ENCODE results near the gene SPIRE2. TPM values are rescaled to one million over a fixed set of nuclear protein-coding genes. Genes with fewer than 3 reads are reported as not detected.
A peak's percentile ranks its signal among the peaks of the same experiment; 100 is the strongest.
"Not testable (repeated sequence)": the region's sequence is repeated elsewhere in the genome, so short reads cannot be mapped to it uniquely, and the experiment has no call there.

SPIRE2 gene
- total and polyA plus RNA-seq, 2 donors: 1.6 to 3.7 TPM

GRCh38 chr16:89912627-89913026, 84.4 kb downstream of the SPIRE2 start:
- peaks cover 7% of the 10 kb centered on the region in 2 donors for H3K4me1 ChIP-seq (ENCODE audit: control insufficient read depth in 2 of 2, insufficient read depth in 2 of 2, low read length in 2 of 2)
- no peak overlapping the region for H3K4me3 ChIP-seq (ENCODE audit: low read length in 2 of 2)
- peaks cover 0 to 2% of the 10 kb centered on the region in 2 donors for H3K27me3 ChIP-seq (ENCODE audit: control insufficient read depth in 2 of 2, insufficient read depth in 1 of 2, low read length in 1 of 2)
- no peak overlapping the region for H3K27ac ChIP-seq (ENCODE audit: low read depth in 1 of 2, low read length in 1 of 2)
- H3K9me3 ChIP-seq (ENCODE audit: control insufficient read depth in 2 of 2, insufficient read depth in 1 of 2, low read length in 1 of 2): peaks cover 3 to 8% of the 10 kb centered on the region in 2 donors
- WGBS: 91% methylated on average over 14 of the region's 14 CpGs
- peaks cover 28 to 36% of the 10 kb centered on the region in 2 donors for H3K36me3 ChIP-seq (ENCODE audit: control insufficient read depth in 2 of 2, insufficient read depth in 2 of 2, low read length in 1 of 2)
- DNase-seq (ENCODE audit: low read depth in 6 of 9, low spot score in 9 of 9): no peak

DNA sequence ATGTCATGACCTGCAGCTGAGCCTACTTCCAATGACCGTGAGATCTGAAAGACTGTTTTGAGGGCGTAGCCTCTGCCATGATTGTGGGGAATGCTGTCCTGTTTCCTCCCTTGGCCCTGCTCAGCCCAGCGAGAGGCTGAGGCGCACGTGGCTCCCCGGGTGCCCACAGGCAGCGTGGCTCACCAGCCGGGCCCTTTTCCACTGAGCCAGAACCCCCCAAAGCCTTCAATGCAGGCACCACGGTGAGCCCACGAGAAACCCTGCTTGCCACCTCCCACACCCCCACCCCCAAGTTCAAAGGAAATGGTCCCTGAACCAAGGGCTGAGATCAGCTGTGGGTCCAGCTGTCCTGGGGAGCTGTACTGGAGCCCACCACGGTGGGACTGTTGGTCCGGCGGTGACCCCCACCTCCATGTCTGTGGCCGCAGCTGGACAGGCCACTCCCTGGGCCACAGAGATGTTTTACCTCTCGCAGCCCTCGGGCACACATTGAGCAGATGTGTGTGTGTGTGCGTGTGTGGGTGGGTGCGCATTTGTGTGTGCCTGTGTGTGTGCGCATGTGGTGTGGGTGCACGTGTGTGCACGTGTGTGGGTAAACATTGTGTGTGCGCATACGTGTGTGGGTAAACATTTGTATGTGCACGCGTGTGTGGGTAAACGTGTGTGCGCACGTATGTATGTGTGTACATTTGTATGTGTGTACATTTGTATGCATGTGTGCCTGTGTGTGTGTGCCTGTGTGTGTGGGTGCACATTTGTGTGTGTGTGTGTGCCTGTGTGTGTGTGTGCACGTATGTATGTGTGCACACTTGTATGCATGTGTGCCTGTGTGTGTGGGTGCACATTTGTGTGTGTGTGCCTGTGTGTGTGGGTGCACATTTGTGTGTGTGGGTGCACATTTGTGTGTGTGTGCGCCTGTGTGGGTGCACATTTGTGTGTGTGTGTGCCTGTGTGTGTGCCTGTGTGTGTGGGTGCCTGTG, 85.4 kb downstream of the SPIRE2 start:
- Histone ChIP-seq H3K27ac (ENCODE audit: low read depth in 1 of 2, low read length in 1 of 2) (no peak overlapping the region), H3K4me1 (ENCODE audit: control insufficient read depth in 2 of 2, insufficient read depth in 2 of 2, low read length in 2 of 2) (peaks cover 15 to 18% of the 10 kb centered on the region in 2 donors), H3K36me3 (ENCODE audit: control insufficient read depth in 2 of 2, insufficient read depth in 2 of 2, low read length in 1 of 2) (peaks cover 17 to 29% of the 10 kb centered on the region in 2 donors), H3K4me3 (ENCODE audit: low read length in 2 of 2) (no peak overlapping the region), H3K9me3 (ENCODE audit: control insufficient read depth in 2 of 2, insufficient read depth in 1 of 2, low read length in 1 of 2) (peaks cover 0 to under 1% of the 10 kb centered on the region in 2 donors), H3K27me3 (ENCODE audit: control insufficient read depth in 2 of 2, insufficient read depth in 1 of 2, low read length in 1 of 2) (peaks cover 4 to 12% of the 10 kb centered on the region in 2 donors)
- 94% methylated on average over 30 of the region's 30 CpGs for WGBS
- no peak for DNase-seq (ENCODE audit: low read depth in 6 of 9, low spot score in 9 of 9)

DNA sequence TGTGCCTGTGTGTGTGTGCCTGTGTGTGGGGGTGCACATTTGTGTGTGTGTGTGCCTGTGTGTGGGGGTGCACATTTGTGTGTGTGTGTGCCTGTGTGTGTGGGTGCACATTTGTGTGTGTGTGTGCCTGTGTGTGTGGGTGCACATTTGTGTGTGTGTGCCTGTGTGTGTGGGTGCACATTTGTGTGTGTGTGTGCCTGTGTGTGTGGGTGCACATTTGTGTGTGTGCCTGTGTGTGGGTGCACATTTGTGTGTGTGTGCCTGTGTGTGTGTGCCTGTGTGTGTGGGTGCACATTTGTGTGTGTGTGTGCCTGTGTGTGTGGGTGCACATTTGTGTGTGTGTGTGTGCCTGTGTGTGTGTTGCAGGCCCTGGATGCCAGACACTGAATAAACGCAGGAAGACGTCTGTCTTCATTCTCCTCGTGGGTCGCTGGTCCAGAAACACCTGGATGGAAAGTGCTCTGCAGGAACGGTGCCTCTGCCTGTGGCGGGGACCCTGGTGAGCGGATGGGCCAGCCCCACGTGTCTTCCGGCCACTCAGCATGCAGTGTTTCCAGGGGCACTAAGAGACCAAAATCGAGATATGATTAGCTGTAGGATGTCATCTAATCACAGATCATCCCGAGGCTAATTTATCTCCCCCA, 86.5 kb downstream of the SPIRE2 start:
- not testable (repeated sequence) for H3K9me3 ChIP-seq (ENCODE audit: control insufficient read depth in 2 of 2, insufficient read depth in 1 of 2, low read length in 1 of 2); H3K27ac ChIP-seq (ENCODE audit: low read depth in 1 of 2, low read length in 1 of 2); H3K4me3 ChIP-seq (ENCODE audit: low read length in 2 of 2); DNase-seq (ENCODE audit: low read depth in 6 of 9, low spot score in 9 of 9)
- H3K4me1 ChIP-seq (ENCODE audit: control insufficient read depth in 2 of 2, insufficient read depth in 2 of 2, low read length in 2 of 2): peaks cover 15 to 22% of the 10 kb centered on the region in 2 donors
- WGBS: 86% methylated on average over 11 of the region's 11 CpGs
- peaks cover 14 to 23% of the 10 kb centered on the region in 2 donors for H3K27me3 ChIP-seq (ENCODE audit: control insufficient read depth in 2 of 2, insufficient read depth in 1 of 2, low read length in 1 of 2)
- peaks cover 16 to 22% of the 10 kb centered on the region in 2 donors for H3K36me3 ChIP-seq (ENCODE audit: control insufficient read depth in 2 of 2, insufficient read depth in 2 of 2, low read length in 1 of 2)

DNA sequence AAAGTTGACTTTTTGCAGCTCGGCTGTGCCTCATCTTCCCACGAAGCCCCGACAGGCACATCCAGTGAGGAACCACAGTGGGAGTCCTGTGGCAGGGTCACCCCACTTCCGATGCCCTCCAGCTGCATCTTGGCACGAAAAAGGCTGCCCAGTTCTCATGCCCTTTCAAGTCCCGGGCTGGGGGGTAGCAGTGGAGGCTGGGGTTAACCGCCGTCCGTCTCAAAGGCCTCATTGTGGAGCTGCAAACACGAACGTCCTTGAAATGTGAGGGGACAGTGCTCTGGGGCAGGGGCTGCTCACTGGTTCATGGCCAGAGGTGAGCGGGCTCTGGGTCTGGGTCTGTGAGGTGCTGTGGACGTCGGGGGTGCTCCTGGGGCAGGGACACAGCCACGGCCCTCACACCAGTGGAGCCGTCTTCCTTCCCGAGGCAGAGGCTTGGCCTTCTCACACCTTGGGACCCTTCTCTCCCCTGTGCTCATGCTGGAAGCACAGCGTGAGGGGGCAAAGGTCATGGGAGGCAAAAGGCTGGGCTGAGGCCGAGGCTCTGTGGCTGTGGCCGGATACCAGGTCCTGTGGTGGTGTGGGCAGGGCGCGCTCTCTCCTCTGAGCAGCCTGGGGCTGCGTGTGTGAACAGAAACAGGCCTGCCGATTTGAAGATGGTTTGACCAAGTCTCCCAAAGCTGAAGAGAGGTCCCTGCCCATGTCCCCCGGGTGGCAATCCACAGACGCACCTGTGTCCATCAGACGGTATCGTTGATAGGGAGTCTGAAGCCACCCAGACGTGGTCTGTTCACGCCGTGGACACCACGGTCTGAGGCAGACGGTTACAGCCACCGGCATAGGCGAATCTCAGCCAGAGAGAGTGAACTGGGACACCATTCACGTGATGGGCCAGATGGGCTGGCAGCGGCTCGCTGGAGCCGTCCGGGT, 87.3 kb downstream of the SPIRE2 start:
- H3K27ac ChIP-seq (ENCODE audit: low read depth in 1 of 2, low read length in 1 of 2): no peak overlapping the region
- peaks cover 16 to 24% of the 10 kb centered on the region in 2 donors for H3K4me1 ChIP-seq (ENCODE audit: control insufficient read depth in 2 of 2, insufficient read depth in 2 of 2, low read length in 2 of 2)
- no peak overlapping the region for H3K4me3 ChIP-seq (ENCODE audit: low read length in 2 of 2)
- H3K9me3 ChIP-seq (ENCODE audit: control insufficient read depth in 2 of 2, insufficient read depth in 1 of 2, low read length in 1 of 2): no peaks in the 10 kb centered on the region
- DNase-seq (ENCODE audit: low read depth in 6 of 9, low spot score in 9 of 9): no peak
- peaks cover 22 to 31% of the 10 kb centered on the region in 2 donors for H3K27me3 ChIP-seq (ENCODE audit: control insufficient read depth in 2 of 2, insufficient read depth in 1 of 2, low read length in 1 of 2)
- 94% methylated on average over 40 of the region's 40 CpGs for WGBS
- peaks cover 14 to 19% of the 10 kb centered on the region in 2 donors for H3K36me3 ChIP-seq (ENCODE audit: control insufficient read depth in 2 of 2, insufficient read depth in 2 of 2, low read length in 1 of 2)

GRCh38 chr16:89917773-89918452, 89.6 kb downstream of the SPIRE2 start:
- H3K9me3 ChIP-seq (ENCODE audit: control insufficient read depth in 2 of 2, insufficient read depth in 1 of 2, low read length in 1 of 2): no peaks in the 10 kb centered on the region
- peaks cover 27 to 46% of the 10 kb centered on the region in 2 donors for H3K4me1 ChIP-seq (ENCODE audit: control insufficient read depth in 2 of 2, insufficient read depth in 2 of 2, low read length in 2 of 2)
- peak in 7 of 9 donors; percentile 57 to 84 (median 68) for DNase-seq (ENCODE audit: low read depth in 6 of 9, low spot score in 9 of 9)
- H3K27ac ChIP-seq (ENCODE audit: low read depth in 1 of 2, low read length in 1 of 2): peak overlapping the region; percentile 36 to 78
- H3K36me3 ChIP-seq (ENCODE audit: control insufficient read depth in 2 of 2, insufficient read depth in 2 of 2, low read length in 1 of 2): peaks cover 0 to 3% of the 10 kb centered on the region in 2 donors
- WGBS: under 1% methylated on average over 39 of the region's 39 CpGs
- H3K4me3 ChIP-seq (ENCODE audit: low read length in 2 of 2): peak overlapping the region; percentile 28 to 37
- peaks cover 42 to 54% of the 10 kb centered on the region in 2 donors for H3K27me3 ChIP-seq (ENCODE audit: control insufficient read depth in 2 of 2, insufficient read depth in 1 of 2, low read length in 1 of 2)

DNA sequence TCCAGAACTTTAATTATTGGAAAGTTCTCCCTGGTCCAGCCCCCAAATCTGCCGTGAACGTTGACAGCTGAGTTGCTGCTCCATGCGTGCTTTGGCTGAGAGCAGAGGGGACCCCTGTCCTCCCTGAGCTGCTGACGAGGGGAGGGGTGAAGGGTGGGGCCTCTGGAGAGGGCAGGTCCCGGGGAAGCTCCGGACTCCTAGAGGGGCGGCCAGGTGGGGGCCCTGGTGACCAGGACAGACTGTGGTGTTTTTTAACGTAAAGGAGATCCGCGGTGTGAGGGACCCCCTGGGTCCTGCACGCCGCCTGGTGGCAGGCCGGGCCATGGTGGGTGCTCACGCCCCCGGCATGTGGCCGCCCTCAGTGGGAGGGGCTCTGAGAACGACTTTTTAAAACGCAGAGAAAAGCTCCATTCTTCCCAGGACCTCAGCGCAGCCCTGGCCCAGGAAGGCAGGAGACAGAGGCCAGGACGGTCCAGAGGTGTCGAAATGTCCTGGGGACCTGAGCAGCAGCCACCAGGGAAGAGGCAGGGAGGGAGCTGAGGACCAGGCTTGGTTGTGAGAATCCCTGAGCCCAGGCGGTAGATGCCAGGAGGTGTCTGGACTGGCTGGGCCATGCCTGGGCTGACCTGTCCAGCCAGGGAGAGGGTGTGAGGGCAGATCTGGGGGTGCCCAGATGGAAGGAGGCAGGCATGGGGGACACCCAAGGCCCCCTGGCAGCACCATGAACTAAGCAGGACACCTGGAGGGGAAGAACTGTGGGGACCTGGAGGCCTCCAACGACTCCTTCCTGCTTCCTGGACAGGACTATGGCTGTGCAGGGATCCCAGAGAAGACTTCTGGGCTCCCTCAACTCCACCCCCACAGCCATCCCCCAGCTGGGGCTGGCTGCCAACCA, 90.4 kb downstream of the SPIRE2 start, which contains the start of gene MC1R:
TSS of gene MC1R (plus strand) at position 410 of the 895 bp plus-strand sequence. CDS start at position 807, 397 bp downstream.
- no peaks in the 10 kb centered on the region for H3K36me3 ChIP-seq (ENCODE audit: control insufficient read depth in 2 of 2, insufficient read depth in 2 of 2, low read length in 1 of 2)
- WGBS: 6% methylated on average over 23 of the region's 23 CpGs
- H3K9me3 ChIP-seq (ENCODE audit: control insufficient read depth in 2 of 2, insufficient read depth in 1 of 2, low read length in 1 of 2): peaks cover 0 to under 1% of the 10 kb centered on the region in 2 donors
- peak in 2 of 9 donors; percentile 48 to 55 for DNase-seq (ENCODE audit: low read depth in 6 of 9, low spot score in 9 of 9)
- H3K27me3 ChIP-seq (ENCODE audit: control insufficient read depth in 2 of 2, insufficient read depth in 1 of 2, low read length in 1 of 2): peaks cover 49 to 62% of the 10 kb centered on the region in 2 donors
- H3K4me3 ChIP-seq (ENCODE audit: low read length in 2 of 2): peak within 1 kb of the TSS; percentile 28 to 37
- peaks cover 32 to 49% of the 10 kb centered on the region in 2 donors for H3K4me1 ChIP-seq (ENCODE audit: control insufficient read depth in 2 of 2, insufficient read depth in 2 of 2, low read length in 2 of 2)
- peak within 1 kb of the TSS; percentile 36 to 78 for H3K27ac ChIP-seq (ENCODE audit: low read depth in 1 of 2, low read length in 1 of 2)

DNA sequence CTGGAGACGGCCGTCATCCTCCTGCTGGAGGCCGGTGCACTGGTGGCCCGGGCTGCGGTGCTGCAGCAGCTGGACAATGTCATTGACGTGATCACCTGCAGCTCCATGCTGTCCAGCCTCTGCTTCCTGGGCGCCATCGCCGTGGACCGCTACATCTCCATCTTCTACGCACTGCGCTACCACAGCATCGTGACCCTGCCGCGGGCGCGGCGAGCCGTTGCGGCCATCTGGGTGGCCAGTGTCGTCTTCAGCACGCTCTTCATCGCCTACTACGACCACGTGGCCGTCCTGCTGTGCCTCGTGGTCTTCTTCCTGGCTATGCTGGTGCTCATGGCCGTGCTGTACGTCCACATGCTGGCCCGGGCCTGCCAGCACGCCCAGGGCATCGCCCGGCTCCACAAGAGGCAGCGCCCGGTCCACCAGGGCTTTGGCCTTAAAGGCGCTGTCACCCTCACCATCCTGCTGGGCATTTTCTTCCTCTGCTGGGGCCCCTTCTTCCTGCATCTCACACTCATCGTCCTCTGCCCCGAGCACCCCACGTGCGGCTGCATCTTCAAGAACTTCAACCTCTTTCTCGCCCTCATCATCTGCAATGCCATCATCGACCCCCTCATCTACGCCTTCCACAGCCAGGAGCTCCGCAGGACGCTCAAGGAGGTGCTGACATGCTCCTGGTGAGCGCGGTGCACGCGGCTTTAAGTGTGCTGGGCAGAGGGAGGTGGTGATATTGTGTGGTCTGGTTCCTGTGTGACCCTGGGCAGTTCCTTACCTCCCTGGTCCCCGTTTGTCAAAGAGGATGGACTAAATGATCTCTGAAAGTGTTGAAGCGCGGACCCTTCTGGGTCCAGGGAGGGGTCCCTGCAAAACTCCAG, 91.5 kb downstream of the SPIRE2 start:
- H3K9me3 ChIP-seq (ENCODE audit: control insufficient read depth in 2 of 2, insufficient read depth in 1 of 2, low read length in 1 of 2): peaks cover 0 to 4% of the 10 kb centered on the region in 2 donors
- peaks cover 32 to 59% of the 10 kb centered on the region in 2 donors for H3K4me1 ChIP-seq (ENCODE audit: control insufficient read depth in 2 of 2, insufficient read depth in 2 of 2, low read length in 2 of 2)
- WGBS: 93% methylated on average over 52 of the region's 52 CpGs
- H3K36me3 ChIP-seq (ENCODE audit: control insufficient read depth in 2 of 2, insufficient read depth in 2 of 2, low read length in 1 of 2): no peaks in the 10 kb centered on the region
- no peak for DNase-seq (ENCODE audit: low read depth in 6 of 9, low spot score in 9 of 9)
- no peak overlapping the region for H3K27ac ChIP-seq (ENCODE audit: low read depth in 1 of 2, low read length in 1 of 2)
- no peak overlapping the region for H3K4me3 ChIP-seq (ENCODE audit: low read length in 2 of 2)
- peaks cover 59 to 72% of the 10 kb centered on the region in 2 donors for H3K27me3 ChIP-seq (ENCODE audit: control insufficient read depth in 2 of 2, insufficient read depth in 1 of 2, low read length in 1 of 2)

Data from thymus (tissue), 11 donors.